Stimulated activated CD4-positive, alpha-beta T cell treated with anti-CD3 and anti-CD28 coated beads, Interleukin-12 subunit alpha, Interleukin-12 subunit beta, amount 100 ng/mL, for 4 hours (primary cell): ENCODE measurements around the gene AAR2.

Source experiments
- DNase-seq: peaks from one replicate; pipeline ENCODE4 v3.0.0-alpha.2; 2020

The AAR2 gene

GRCh38 chr20:36262440-36262839, 26.2 kb downstream of the AAR2 start:
- DNase-seq = no peak

- no peak for DNase-seq
Observed at GRCh38 chr20:36264426-36265246, 28.4 kb downstream of the AAR2 start.

- DNase-seq = no peak
Observed at GRCh38 chr20:36266189-36266588, 29.9 kb downstream of the AAR2 start.

GRCh38 chr20:36267605-36268381, 31.5 kb downstream of the AAR2 start:
- DNase-seq = no peak

DNA sequence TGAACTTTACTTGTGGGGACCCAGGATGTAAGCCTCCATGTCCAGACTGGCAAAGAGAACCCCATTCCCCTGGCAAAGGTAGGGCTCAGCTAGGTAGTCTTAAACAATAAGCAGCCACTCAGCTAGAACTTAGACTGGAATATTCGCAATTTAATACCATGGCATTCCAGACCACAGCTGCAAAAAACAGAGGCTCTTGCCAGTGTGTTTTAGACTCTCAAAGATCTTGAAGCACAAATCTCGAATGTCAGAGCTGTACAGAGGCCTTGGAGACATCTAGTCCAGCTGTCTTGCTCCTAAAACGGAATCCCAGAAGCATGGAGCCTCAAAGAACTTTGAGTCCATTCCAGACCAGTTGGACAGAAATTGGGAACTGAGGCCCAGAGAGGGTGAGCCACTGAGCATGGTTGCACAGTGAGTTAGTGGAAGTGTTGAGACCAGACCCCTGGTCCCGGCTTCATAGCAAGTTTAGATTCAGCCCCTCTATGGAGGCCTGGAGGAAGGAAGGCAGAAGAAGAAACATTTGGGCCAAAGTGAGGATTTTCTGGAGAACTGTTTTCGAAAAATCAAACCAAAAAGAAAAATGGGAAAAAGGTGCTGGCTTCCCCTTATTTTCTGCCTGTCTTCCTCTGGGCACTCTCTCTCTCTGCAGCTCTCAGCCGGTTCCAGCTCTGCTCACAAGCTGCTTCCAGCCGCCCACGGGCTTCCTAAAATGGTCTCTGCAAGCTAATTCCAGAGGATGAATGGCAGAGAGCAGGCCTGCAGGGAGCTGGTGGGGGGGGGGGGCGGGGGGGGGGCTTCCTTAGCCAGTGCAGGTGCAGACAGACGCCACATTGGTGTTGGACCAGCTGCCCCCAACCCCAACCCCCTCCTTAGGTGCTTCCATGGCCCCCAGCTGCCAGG, 32.4 kb downstream of the AAR2 start:
- no peak for DNase-seq

GRCh38 chr20:36269507-36269906, 33.2 kb downstream of the AAR2 start:
- DNase-seq = no peak

DNA sequence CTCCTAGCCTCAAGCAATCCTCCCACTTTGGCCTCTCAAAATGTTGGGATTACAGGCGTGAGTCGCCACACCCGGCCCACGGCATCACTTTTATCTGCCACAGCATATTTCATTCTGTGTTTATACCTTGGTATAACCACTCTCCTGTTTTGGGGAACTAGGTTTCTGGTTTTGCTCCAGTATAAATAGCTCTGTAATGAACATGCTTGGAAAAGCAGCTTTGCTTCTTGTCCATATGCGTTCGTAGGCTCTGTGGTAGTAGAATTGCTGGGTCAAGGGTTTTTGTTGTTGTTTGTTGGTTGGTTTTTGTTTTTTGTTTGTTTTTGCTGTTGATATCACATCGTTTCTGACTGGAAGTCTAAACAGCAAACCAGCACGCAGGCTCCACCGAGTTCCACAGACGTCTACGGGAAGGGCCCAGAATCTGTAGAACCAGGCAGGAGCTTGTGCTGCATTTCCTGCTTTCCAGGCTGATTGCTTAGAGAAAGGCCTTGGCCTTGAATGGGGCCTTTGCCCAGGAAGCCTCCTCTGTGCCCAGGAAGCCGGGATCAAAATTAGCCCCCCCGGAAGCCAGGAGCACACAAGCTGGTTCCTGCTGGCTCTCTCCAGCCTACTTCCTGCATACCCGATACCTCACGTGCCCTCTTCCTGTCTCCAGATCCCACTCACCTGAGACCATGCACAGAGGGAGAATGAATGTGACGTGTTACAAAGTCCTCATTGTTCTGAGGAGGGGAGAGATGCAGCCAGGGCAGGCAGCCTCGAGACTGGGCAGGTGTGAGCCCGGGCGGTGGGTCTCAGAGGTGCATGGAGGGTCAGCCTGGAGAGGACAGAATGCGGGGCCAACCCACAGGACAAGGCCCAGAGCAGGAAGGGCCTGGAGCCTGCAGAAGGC, 34.7 kb downstream of the AAR2 start:
- DNase-seq = no peak

- no peak for DNase-seq
Observed at GRCh38 chr20:36271639-36272546, 35.6 kb downstream of the AAR2 start.

DNA sequence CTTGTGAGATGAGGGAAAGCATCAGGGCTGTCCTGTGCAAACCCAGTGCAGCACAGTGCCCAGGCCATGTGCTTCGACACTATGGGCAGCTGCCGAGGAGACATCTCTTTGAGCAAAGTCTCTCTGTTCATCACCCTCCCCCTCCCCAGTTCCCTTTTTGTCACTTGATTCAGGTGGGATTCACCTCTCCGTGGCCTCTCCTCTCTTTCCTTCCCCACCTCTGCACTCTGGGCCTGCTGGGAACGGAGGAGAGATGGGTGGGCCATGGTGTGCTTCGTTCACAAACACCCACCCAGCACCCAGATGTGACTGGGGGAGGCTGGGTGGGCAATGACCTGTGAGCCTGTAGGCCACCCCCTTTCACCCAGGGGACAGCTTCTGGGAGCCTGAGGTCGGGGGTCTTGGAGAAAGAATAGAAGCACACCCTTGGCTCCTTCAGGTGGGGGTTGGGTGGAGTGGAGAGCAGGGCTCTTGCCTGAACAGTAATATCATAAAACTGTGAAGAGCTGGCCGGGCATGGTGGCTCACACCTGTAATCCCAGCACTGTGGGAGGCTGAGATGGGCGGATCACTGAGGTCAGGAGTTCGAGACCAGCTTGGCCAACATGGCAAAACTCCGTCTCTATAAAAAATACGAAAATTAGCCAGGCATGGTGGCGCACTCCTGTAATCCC, 36.4 kb downstream of the AAR2 start:
- DNase-seq = no peak

DNA sequence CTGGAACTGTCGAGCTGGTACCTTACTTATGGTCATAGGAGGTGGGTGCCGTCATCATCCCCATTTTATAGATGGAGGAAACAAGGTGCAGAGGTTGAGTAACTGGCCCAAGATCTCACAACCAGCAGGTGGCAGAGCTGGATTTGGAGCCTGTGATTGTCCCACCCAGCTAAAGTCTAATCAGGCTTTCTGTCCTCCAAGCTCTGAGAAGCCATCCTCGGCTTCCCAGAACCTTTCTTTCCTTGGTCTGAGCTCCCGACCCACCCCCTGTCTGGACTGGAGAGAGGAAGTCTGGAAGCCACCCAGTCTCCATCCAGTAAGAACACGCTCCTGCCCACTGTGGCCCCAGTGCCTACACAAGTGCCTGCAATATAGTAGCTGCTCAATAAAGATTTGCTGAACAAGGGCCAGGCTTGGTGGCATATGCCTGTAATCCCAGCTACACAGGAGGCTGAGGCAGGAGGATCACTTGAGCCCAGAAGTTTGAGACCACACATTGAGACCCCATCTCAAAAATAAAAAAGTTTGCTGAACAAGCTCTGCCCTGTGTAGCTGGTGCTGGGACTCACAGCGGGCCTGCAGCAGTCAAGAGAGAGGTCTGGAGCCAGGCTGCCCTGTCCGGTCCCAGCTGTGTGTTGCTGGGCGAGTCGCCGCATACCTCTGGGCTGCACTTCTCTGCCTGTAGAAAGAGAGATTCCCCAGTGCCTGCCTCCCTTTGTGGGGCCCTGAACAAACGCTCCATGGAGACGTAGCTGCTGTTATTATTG, 37.3 kb downstream of the AAR2 start:
- no peak for DNase-seq

- DNase-seq = no peak
Observed at GRCh38 chr20:36274181-36274841, 38.0 kb downstream of the AAR2 start.

DNA sequence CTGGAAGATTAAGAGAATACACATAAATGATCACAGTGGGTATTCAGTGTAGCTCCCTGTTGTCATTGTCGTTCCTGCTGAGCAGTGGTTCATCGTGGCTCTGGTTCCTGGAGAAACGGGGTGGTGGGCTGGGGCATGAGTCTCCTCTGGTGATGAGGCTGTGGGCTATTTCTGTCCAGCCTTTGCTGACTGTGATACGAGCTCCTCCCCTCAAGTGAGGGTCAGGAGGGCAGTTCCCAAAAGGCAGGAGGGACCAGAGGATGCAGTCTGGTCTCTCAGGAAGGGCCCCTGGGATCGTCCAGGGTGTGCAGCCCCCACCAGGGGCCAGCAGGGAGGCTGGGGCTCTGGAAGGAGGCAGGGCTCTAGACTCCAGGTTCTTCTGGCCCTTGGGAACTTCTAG, 38.7 kb downstream of the AAR2 start:
- DNase-seq = no peak

- DNase-seq = no peak
Observed at GRCh38 chr20:36275441-36276189, 39.3 kb downstream of the AAR2 start.

DNA sequence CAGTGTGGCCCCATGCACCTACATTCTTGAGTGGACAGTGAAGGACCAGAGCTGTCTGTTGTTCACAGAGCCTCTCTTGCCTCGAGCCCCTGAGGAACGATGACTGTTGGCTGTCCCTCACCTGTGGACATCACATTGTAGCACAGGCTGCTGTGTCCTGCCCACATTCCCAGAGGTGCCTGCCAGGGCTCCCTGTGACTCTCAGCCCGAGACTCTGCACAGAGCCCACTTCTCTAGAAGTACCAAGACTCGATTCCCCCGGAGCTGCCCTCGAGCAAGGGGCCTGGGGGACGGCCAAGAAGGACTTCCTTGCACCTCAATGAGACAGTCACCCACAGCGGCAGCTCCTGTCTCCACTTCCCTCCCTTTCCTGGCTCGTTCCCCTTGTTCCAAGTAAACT, 41.3 kb downstream of the AAR2 start:
- DNase-seq = no peak

- no peak for DNase-seq
Observed at GRCh38 chr20:36279362-36279761, 43.1 kb downstream of the AAR2 start.

DNA sequence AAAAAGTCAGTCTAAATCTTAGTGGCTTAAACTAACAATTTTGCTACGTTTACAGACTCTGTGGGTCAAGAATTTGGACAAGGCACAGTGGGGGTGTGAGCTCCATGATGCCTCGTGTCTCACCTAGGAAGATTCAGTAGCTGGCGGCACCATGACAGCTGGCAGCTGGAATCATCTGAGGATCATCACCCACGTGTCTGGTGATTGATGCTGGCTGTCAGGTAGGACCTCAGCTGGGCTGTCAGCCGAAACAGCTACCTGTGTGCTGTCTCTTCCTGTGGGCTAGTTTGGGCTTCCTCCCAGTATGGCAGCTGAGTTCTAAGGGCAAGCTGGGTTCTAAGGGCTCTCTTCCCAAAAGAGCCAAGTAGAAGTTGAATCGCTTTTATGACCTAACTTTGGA, 43.5 kb downstream of the AAR2 start:
- DNase-seq = no peak

DNA sequence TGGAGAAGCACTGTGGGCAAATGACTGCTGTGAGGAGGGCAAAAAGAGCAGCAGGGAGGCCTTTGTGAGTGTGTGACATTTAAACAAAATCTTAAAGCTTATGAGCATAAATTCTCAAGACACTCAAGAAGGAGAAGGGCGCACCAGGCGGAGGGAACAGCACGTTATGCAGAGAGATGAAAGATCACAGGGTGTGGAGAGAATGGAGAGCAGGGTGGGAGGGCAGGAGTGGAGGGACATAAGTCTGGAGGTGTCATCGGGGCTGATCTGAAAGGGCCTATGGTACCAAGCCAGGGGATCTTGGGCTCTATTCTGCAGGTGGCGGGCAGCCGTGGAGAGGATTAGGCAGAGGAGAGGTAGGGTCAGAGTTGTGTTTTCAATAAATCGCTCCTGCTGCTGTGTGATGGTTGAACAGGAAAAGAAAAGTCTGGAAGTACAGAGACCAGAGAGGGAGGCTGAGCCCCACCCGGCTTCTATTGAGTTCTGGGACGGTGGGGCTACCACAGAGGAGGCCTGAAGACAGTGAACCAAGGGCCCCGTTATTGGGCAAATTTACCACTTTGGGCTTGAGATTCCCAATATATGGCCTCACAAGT, 45.6 kb downstream of the AAR2 start:
- no peak for DNase-seq

DNA sequence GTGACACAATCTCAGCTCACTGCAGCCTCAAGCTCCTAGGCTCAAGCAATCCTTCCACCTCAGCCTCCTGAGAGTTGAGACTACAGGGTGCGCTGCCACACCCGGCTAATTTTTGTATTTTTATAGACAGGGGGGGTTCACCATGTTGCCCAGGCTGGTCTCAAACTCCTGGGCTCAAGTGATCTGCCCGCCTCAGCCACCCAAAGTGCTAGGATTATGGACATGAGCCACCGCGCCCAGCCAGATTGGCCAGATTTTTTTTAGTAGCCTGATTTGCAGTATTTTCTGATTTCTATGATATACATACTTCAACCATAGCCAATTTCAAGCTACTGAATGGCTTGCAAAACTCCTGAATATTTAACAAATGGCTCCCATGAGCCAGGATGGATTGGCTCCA, 48.5 kb downstream of the AAR2 start:
- DNase-seq = no peak
